Fibroblast of mammary gland (primary cell): ENCODE measurements around the gene GRB14.

Experiments used
- DNase-seq: peaks from one replicate; pipeline ENCODE4 v3.0.0-alpha.2; 2010; ENCODE audit warnings: low read depth
- H3K4me3 ChIP-seq: 2 replicates; pipeline ENCODE4 v1.5.1; 2011; ENCODE audit warnings: low read depth, mild to moderate bottlenecking, low read length, moderate library complexity; ENCODE audit not compliant: control insufficient read depth
- CTCF ChIP-seq: conservative IDR thresholded peaks from 2 replicates; pipeline ENCODE4 v1.5.1; 2011; ENCODE audit warnings: low read depth, low read length, inconsistent platforms; ENCODE audit not compliant: control insufficient read depth, insufficient read depth

GRB14 gene

GRCh38 chr2:164617466-164617865 is 3.8 kb downstream of the GRB14 start:
- H3K4me3 ChIP-seq: no peak overlapping the region
- peak; percentile 13 for DNase-seq
- no peak for TF ChIP-seq CTCF

- no peak for DNase-seq
- TF ChIP-seq CTCF: no peak
- H3K4me3 ChIP-seq: no peak overlapping the region
These were observed 7.8 kb downstream of the GRB14 start for GRCh38 chr2:164613321-164613982.

GRCh38 chr2:164609790-164610189 is 11.5 kb downstream of the GRB14 start:
- H3K4me3 ChIP-seq: no peak overlapping the region
- DNase-seq: no peak
- no peak for TF ChIP-seq CTCF

GRCh38 chr2:164606557-164606956 is 14.7 kb downstream of the GRB14 start:
- peak; percentile 61 for DNase-seq
- H3K4me3 ChIP-seq: no peak overlapping the region
- TF ChIP-seq CTCF: no peak

GRCh38 chr2:164605295-164605694 is 16.0 kb downstream of the GRB14 start:
- TF ChIP-seq CTCF: no peak
- DNase-seq: peak; percentile 14
- H3K4me3 ChIP-seq: no peak overlapping the region

DNA sequence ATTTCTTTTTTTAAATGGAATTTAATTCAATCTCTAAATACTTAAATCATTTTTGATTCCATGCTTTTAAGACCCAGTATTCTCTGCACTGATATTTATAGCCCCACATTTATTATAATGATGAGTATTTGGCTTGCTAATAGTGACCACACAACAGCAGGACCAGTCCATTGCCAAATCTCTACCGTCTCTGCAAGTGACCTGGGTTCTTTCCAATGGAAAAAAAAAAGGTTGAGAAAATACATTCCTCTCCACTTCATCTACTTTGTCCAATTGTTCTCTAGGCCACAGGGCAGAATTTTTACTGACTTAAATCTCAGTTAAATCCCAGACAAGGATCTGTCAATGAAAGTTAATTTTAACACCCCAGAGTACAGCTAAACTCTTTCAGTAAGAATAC is 20.5 kb downstream of the GRB14 start:
- no peak overlapping the region for H3K4me3 ChIP-seq
- no peak for DNase-seq
- TF ChIP-seq CTCF: no peak

DNA sequence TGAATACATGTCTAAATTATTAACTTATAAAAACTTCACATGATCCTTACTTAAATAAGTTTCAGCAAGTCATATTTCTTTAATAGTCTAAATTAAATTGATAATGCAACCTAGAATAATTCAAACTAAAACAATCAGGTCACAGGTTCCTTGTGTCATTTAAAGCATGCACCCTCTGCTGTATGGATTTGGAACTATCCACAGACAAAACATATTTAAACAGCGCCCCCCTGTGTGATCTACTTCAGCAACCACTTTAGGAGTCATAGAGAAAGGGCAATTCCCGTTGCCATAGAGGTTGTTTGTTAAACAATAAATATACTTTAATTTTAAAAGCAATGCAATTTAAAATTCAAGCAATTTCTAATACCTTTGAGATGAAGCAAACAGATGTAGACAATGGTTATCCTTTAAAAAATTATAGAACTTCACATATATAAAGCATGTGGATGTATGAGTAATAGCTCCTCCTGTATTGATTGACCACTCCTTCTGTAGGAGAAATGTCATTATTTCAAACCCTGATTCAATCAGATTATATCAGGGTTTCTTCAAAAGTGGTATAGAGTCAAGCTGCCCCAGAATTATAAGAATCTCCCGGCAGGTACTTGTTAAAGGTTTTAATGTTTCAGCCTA is 21.2 kb downstream of the GRB14 start:
- peak; percentile 94 for TF ChIP-seq CTCF
- H3K4me3 ChIP-seq: no peak overlapping the region
- DNase-seq: peak; percentile 77
